ENCODE measurements around the gene RNF5.

RNF5 gene

GRCh38 chr6:32151863-32152768 is 26.1 kb upstream of the RNF5 start, which contains the start of gene PRRT1:
Gene PRRT1 (minus strand): TSS chr6:32151939. CDS start chr6:32151827, 112 bp downstream.
- no peak for DNase-seq (ENCODE audit: low read depth, low spot score)

GRCh38 chr6:32152769-32153563 is 25.2 kb upstream of the RNF5 start:
- DNase-seq (ENCODE audit: low read depth, low spot score), result no peak

- peak; percentile 36 for DNase-seq (ENCODE audit: low read depth, low spot score)
Measured at GRCh38 chr6:32153564-32154513, 24.4 kb upstream of the RNF5 start, which contains the start of gene PPT2. Gene PPT2 (plus strand): TSS chr6:32154141. CDS start chr6:32154595, 454 bp downstream.

- peak; percentile 26 for DNase-seq (ENCODE audit: low read depth, low spot score)
Measured at GRCh38 chr6:32154514-32155161, 23.6 kb upstream of the RNF5 start.

GRCh38 chr6:32156891-32157290 is 21.3 kb upstream of the RNF5 start:
- no peak for DNase-seq (ENCODE audit: low read depth, low spot score)

GRCh38 chr6:32158052-32158451 is 20.2 kb upstream of the RNF5 start:
- no peak for DNase-seq (ENCODE audit: low read depth, low spot score)

GRCh38 chr6:32163559-32164258 is 14.5 kb upstream of the RNF5 start:
- DNase-seq (ENCODE audit: low read depth, low spot score), result no peak

GRCh38 chr6:32164295-32164694 is 13.9 kb upstream of the RNF5 start, which contains the start of gene EGFL8:
Gene EGFL8 (plus strand): TSS chr6:32164595. CDS start chr6:32166166, 1,571 bp downstream.
- no peak for DNase-seq (ENCODE audit: low read depth, low spot score)

- DNase-seq (ENCODE audit: low read depth, low spot score), result no peak
Measured at GRCh38 chr6:32166411-32167061, 11.7 kb upstream of the RNF5 start.

- no peak for DNase-seq (ENCODE audit: low read depth, low spot score)
Measured at GRCh38 chr6:32167154-32167760, 10.9 kb upstream of the RNF5 start.

GRCh38 chr6:32167761-32168262 is 10.4 kb upstream of the RNF5 start:
- no peak for DNase-seq (ENCODE audit: low read depth, low spot score)

GRCh38 chr6:32168350-32168749 is 9.9 kb upstream of the RNF5 start:
- DNase-seq (ENCODE audit: low read depth, low spot score), result no peak

GRCh38 chr6:32168807-32169591 is 9.2 kb upstream of the RNF5 start:
- no peak for DNase-seq (ENCODE audit: low read depth, low spot score)

GRCh38 chr6:32170294-32170693 is 7.9 kb upstream of the RNF5 start:
- DNase-seq (ENCODE audit: low read depth, low spot score), result no peak

GRCh38 chr6:32171234-32171633 is 7.0 kb upstream of the RNF5 start:
- DNase-seq (ENCODE audit: low read depth, low spot score), result no peak

- no peak for DNase-seq (ENCODE audit: low read depth, low spot score)
Measured at GRCh38 chr6:32173051-32173727, 5.0 kb upstream of the RNF5 start.

- DNase-seq (ENCODE audit: low read depth, low spot score), result no peak
Measured at GRCh38 chr6:32174416-32174815, 3.8 kb upstream of the RNF5 start.

- DNase-seq (ENCODE audit: low read depth, low spot score), result no peak
Measured at GRCh38 chr6:32175322-32175710, 2.9 kb upstream of the RNF5 start.
